Thyroid gland (tissue), 4 donors: ENCODE data around the gene MYMX. TPM values are rescaled to one million over a fixed set of nuclear protein-coding genes. Genes with fewer than 3 reads are reported as not detected.

ENCODE experiments used
- DNase-seq, 2 donors: peaks; one replicate each; pipeline ENCODE4 v3.0.0-alpha.2; 2019
- H3K27ac ChIP-seq, 3 donors: fragments of 200-600 bp; sonication (generic); 1 replicate in 2 of 3; 2 replicates in 1 of 3; pipeline ENCODE4 v1.5.1; 2016 to 2019; ENCODE audit warnings: mild to moderate bottlenecking in 1 of 3, moderate library complexity in 1 of 3
- H3K27me3 ChIP-seq: fragments of 200-600 bp; sonication (generic); one replicate; pipeline ENCODE4 v1.5.1; 2019
- H3K36me3 ChIP-seq, 2 donors: fragments of 200-600 bp; sonication (generic); one replicate each; pipeline ENCODE4 v1.5.1; 2016 to 2019
- H3K4me1 ChIP-seq, 2 donors: fragments of 200-600 bp; sonication (generic); one replicate each; pipeline ENCODE4 v1.5.1; 2017 to 2019
- H3K4me3 ChIP-seq, 3 donors: fragments of 200-600 bp; sonication (generic); replicated peaks in 1 of 3; 1 replicate in 2 of 3; 2 replicates in 1 of 3; pipeline ENCODE4 v1.5.1; 2016; ENCODE audit warnings: mild to moderate bottlenecking in 1 of 3
- H3K9me3 ChIP-seq: fragments of 200-600 bp; sonication (generic); one replicate; pipeline ENCODE4 v1.5.1; 2017
- CTCF ChIP-seq, 6 experiments: fragments of 200-600 bp in 3 of 6; fragments of 450-650 bp in 3 of 6; sonication (generic) in 3 of 6; IDR thresholded peaks; one replicate each; pipeline ENCODE4 v1.5.1; 2016 to 2019; ENCODE audit warnings: antibody characterized with exemption in 6 of 6, mild to moderate bottlenecking in 2 of 6, inconsistent platforms in 1 of 6, moderate library complexity in 1 of 6
- POLR2A ChIP-seq, 2 donors: fragments of 450-650 bp; IDR thresholded peaks; one replicate each; pipeline ENCODE4 v1.6.1; 2017; ENCODE audit warnings: antibody characterized with exemption in 2 of 2, mild to moderate bottlenecking in 2 of 2, moderate library complexity in 1 of 2
- WGBS, 2 donors: methylation state at CpG; one replicate each; pipeline ENCODE4 v1.1.5; 2017; 5-methylcytosine and 5-hydroxymethylcytosine counted together
- intact Hi-C: fragments of 100-400 bp; cut with DNase I; formaldehyde crosslinking; loops from one replicate; pipeline ENCODE4 v1.15.1; 2023
- total RNA-seq, 4 donors: library from RNA; depleted of rRNA; stranded (reverse); fragments of >200 nt; gene quantifications; one replicate each; pipeline ENCODE4 v1.2.3, GENCODE V29; 2016

MYMX gene
- total RNA-seq, 4 donors from 2014 or later, result not detected

DNA sequence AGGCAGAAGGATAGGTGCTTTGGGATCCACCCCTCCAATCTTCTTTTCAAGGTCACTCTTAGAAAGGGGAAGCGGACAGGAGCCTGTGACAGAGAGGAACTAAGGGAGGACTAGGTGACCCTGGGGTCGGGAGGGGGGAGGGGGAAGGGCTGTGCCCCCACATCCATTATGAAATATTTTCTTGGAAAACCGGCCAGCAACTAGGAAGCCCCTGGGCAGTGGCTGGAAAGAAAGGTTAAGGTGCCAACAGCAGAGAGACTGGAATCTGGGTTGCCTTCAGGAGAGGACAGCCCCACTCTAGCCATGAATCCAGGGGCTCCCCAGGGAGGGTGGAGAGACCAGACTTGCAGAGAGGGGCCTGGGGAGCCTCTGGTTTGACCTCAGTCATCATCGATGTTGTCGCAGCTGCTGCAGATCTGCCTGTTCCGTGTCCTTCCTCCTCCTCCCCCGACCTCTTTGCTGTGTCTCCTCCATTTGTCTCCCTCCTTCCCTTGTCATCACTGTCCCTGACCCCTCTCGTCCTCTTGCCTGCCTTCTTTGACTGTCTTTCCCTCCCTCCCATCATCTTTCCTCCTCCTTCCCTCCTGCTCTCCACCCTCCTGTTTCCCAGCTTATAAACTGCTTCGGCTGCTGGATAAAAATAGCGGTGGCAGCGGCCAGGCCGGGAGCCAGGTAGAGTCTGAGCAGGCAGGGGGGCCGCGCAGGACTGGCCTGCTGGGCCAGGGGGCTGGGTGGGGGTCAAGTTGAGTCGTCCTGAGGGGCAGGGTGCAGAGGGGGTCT lies 9.8 kb downstream of the MYMX start:
- intact Hi-C loops, result no loop called here
- 60 to 63% methylated on average over 15 of the region's 15 CpGs for WGBS, 2 donors
- H3K27me3 ChIP-seq, result no peaks in the 10 kb centered on the region
- no peak overlapping the region for H3K4me3 ChIP-seq
- peaks cover 13 to 17% of the 10 kb centered on the region in 2 donors for H3K36me3 ChIP-seq
- TF ChIP-seq POLR2A (IDR thresholded peaks at IDR 0.05), result no peak
- TF ChIP-seq CTCF (IDR thresholded peaks at IDR 0.05), result no peak
- DNase-seq, result no peak
- no peaks in the 10 kb centered on the region for H3K9me3 ChIP-seq
- peaks cover 31 to 60% of the 10 kb centered on the region in 2 donors for H3K4me1 ChIP-seq
- peak overlapping the region in 2 of 3 donors; percentile 31 to 41 for H3K27ac ChIP-seq

DNA sequence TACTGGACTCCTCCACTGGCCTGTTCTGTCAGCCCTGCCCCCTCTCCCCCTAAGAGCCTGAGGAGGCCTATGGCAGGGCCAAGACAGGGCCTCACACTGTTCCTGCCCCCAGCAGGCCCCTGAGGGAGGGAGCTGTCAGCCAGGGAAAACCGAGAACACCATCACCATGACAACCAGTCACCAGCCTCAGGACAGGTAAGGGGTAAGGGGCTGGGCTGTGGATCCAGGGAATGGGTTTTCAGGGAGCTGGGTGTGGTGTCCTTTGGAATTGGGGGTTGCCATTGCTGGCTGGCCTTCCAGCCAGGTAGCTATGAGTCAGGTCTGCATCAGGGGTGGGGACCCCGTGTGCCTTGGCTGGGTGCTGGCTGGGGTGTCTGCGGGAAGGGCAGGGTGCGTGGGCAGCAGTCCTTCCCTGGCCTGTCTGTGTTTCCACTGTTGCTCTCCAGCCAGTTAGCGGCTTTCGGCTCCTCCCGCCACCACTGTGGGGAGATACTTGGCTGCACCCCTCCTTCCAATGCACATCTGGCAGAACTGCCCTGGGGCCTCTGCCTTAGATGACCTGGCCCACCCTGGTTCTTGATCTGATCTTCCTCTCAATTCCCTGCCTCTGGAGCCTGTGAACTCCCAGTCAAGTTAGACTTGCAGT lies 10.5 kb downstream of the MYMX start:
- no peak for DNase-seq
- no peaks in the 10 kb centered on the region for H3K9me3 ChIP-seq
- H3K4me3 ChIP-seq, result no peak overlapping the region
- 79 to 80% methylated on average over 6 to 7 of the region's 7 CpGs for WGBS, 2 donors
- peaks cover 14 to 24% of the 10 kb centered on the region in 2 donors for H3K36me3 ChIP-seq
- peak overlapping the region in 2 of 3 donors; percentile 31 to 41 for H3K27ac ChIP-seq
- no peaks in the 10 kb centered on the region for H3K27me3 ChIP-seq
- intact Hi-C loops, result no loop called here
- TF ChIP-seq CTCF (IDR thresholded peaks at IDR 0.05) (no peak), POLR2A (IDR thresholded peaks at IDR 0.05) (no peak)
- peaks cover 24 to 52% of the 10 kb centered on the region in 2 donors for H3K4me1 ChIP-seq

- Histone ChIP-seq H3K4me1 (peaks cover 17 to 52% of the 10 kb centered on the region in 2 donors), H3K27me3 (no peaks in the 10 kb centered on the region), H3K27ac (peak overlapping the region in 1 of 3 donors; percentile 31), H3K4me3 (no peak overlapping the region), H3K36me3 (peaks cover 14 to 29% of the 10 kb centered on the region in 2 donors), H3K9me3 (no peaks in the 10 kb centered on the region)
- intact Hi-C loops, result no loop called here
- WGBS, 2 donors, result 94% methylated on average over 6 of the region's 6 CpGs
- no peak for TF ChIP-seq CTCF (IDR thresholded peaks at IDR 0.05)
- no peak for TF ChIP-seq POLR2A (IDR thresholded peaks at IDR 0.05)
- DNase-seq, result no peak
Measured at GRCh38 chr6:44228031-44228430, 11.3 kb downstream of the MYMX start.

DNA sequence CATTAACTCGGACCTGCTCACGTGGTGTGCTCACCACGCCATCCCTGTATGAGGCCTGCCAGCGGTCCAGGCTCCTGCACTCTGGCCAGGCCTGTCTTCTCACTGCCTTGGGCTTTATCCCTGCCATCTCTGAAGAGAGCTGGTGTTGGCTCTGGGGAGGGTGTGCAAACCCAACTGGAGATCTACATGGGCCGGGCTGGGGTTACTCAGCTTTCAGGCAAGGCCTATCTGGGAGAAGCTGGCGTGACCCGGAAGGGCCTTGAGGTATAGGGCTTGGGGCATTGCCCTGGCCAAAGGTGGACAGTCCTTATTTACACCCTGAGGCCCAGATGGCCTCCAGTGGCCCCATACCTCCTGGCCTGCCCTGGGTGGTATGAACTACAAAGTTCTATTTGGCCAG lies 11.7 kb downstream of the MYMX start:
- Histone ChIP-seq H3K4me3 (no peak overlapping the region), H3K27ac (no peak overlapping the region), H3K36me3 (peaks cover 14 to 30% of the 10 kb centered on the region in 2 donors), H3K27me3 (no peaks in the 10 kb centered on the region), H3K4me1 (peaks cover 21 to 54% of the 10 kb centered on the region in 2 donors), H3K9me3 (no peaks in the 10 kb centered on the region)
- no peak for DNase-seq
- intact Hi-C loops, result no loop called here
- TF ChIP-seq CTCF (IDR thresholded peaks at IDR 0.05) (no peak), POLR2A (IDR thresholded peaks at IDR 0.05) (no peak)
- WGBS, 2 donors, result 90 to 96% methylated on average over 4 to 7 of the region's 7 CpGs

DNA sequence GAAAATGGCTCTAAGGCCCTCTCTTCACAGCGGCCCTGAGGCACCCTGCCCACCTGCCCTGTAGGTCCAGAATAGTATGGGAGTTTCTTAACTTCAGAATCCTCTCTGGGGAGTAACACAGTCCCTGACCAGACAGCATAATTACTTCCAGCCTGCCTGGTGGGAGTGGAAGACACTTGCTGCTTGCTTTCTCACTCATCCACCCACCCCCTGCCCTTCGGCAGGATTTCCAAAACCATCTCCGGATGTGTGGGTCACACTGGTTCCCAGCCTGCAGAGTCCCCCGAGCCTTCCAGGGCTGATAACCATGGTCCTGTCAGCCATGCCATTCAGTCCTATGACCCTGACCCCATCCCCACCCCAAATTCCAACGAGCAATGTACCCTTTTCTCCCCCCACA lies 12.1 kb downstream of the MYMX start:
- TF ChIP-seq CTCF (IDR thresholded peaks at IDR 0.05) (no peak), POLR2A (IDR thresholded peaks at IDR 0.05) (no peak)
- Histone ChIP-seq H3K36me3 (peaks cover 14 to 30% of the 10 kb centered on the region in 2 donors), H3K4me1 (peaks cover 23 to 55% of the 10 kb centered on the region in 2 donors), H3K27me3 (no peaks in the 10 kb centered on the region), H3K27ac (no peak overlapping the region), H3K9me3 (no peaks in the 10 kb centered on the region), H3K4me3 (no peak overlapping the region)
- intact Hi-C loops, result no loop called here
- no peak for DNase-seq
- 80 to 88% methylated on average over 5 of the region's 5 CpGs for WGBS, 2 donors
